ENCODE data around the gene ATXN7L2. TPM values are rescaled to one million over a fixed set of nuclear protein-coding genes. Genes with fewer than 3 reads are reported as not detected.

Gene ATXN7L2
- total and polyA plus RNA-seq, 2 of the 8 experiments (the other 6 are each of a cell fraction or from before 2014, with no cell fraction given), result 8.1 to 9.3 TPM

DNA sequence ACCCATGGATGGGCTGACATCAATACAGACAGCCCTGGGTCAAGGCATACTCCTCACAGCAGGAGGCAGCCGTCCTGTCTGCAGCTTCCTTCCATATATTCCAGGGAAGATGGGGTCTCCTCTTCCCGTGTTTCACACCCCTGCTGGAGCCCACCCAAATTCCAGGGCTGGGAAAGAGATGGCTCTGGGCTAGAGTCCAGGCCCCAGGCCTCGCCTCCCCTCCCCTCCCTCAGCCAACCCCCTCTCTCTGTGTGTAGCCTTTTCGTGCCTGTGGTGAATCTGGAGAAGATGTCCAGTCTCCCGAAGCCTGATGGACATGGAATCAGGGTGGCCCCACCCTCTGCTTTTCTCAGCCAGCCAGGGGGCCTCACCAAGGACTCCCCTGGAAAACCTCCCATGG is 3.6 kb downstream of the ATXN7L2 start (continued):
- TF ChIP-seq CHD1 (IDR thresholded peaks at IDR 0.05; ENCODE audit: low read depth, low read length) (no peak), SIN3A (conservative IDR thresholded peaks at IDR 0.05 in 1 of 2, IDR thresholded peaks at IDR 0.05 in 1 of 2; ENCODE audit: low read depth in 1 of 2, low read length in 2 of 2) (no peak), KDM5A (IDR thresholded peaks at IDR 0.05; ENCODE audit: low read length) (no peak), SAP30 (IDR thresholded peaks at IDR 0.05; ENCODE audit: insufficient read depth, insufficient replicate concordance, low read length) (no peak), SP4 (IDR thresholded peaks at IDR 0.05; ENCODE audit: low read length) (no peak)
